ENCODE measurements around the gene PDE6B.

The PDE6B gene

DNA sequence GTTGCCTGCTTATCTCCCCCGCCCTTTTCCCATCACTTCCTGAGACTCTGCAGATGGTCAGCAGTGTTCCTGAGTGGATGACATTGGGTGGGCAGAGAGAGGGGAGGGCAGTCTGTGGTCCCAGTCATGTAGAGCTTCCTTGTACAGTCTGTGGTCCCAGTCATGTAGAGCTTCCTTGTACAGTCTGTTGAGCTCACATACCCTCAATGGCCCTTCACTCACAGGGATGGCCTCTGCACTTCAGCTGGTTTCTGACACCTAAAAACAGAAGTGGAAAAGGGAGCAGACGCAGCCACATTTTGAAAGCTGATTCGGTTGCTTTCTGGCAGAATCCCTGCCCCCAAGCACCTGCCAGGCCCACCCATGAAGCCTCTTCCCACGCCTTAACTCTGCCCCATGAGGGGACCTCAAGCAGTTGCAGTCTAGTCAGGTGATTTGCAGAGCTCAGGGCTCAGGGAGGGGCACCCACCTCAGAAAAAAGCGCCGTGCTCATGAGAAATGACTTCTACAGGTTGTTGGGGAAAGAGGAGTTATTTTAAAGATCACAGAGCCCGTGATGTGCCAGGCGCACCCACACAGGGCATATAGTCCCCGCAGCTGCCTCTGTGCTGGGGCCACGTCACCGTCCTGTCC is 45.7 kb upstream of the PDE6B start:
- TF ChIP-seq, protein P1, sequence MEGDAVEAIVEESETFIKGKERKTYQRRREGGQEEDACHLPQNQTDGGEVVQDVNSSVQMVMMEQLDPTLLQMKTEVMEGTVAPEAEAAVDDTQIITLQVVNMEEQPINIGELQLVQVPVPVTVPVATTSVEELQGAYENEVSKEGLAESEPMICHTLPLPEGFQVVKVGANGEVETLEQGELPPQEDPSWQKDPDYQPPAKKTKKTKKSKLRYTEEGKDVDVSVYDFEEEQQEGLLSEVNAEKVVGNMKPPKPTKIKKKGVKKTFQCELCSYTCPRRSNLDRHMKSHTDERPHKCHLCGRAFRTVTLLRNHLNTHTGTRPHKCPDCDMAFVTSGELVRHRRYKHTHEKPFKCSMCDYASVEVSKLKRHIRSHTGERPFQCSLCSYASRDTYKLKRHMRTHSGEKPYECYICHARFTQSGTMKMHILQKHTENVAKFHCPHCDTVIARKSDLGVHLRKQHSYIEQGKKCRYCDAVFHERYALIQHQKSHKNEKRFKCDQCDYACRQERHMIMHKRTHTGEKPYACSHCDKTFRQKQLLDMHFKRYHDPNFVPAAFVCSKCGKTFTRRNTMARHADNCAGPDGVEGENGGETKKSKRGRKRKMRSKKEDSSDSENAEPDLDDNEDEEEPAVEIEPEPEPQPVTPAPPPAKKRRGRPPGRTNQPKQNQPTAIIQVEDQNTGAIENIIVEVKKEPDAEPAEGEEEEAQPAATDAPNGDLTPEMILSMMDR (IDR thresholded peaks at IDR 0.05; ENCODE audit: low read depth, low read length): no peak
- no peak for DNase-seq (ENCODE audit: extremely low read depth, low read depth)

DNA sequence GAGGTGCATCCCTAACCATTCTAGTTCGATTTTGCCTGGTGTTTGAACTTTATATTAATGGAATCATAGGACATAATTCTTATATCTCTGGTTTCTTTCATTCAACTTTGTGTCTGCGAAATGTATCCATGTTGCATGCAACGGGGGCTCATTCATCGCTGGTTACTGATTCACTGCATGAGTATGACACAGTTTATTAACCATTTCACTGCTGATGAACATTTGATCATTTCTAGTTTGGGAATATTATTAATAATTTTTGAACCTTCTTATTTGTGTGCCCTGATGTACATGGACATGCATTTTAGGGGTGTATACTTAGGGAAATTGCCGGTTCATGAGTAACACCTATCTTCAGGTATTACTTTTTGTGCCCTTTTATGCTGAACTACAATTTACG is 44.2 kb upstream of the PDE6B start:
- TF ChIP-seq, protein P1 (IDR thresholded peaks at IDR 0.05; ENCODE audit: low read depth, low read length): no peak
- DNase-seq (ENCODE audit: extremely low read depth, low read depth): no peak

DNA sequence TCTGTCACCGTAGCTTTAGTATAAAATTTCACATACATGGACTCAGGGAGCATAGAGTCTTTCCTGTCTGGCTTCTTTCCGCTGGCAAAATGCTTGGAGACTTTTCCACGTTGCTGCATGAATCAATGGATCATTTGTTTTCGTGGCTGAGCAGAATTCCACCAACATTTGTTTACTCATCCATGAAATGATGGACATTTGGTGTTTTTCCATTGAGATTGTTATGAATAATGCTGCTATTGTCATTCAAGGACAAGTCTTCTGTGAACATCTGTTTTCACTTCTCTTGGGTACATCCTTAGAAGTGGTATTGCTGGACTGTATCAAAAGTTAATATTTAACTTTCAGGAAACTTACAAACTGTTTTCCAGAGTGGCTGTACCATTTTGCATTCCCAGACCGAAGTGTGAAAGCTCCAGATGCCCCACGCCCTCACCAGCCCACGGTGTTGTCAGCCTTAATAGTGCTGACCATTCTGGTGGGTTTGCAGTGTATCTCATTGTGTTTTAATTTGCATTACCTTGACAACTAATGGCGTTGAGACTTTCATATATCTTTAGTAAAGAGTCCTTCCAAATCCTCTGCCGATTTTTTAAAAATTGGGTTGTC is 43.5 kb upstream of the PDE6B start:
- no peak for DNase-seq (ENCODE audit: extremely low read depth, low read depth)
- TF ChIP-seq, protein P1 (IDR thresholded peaks at IDR 0.05; ENCODE audit: low read depth, low read length): no peak

DNA sequence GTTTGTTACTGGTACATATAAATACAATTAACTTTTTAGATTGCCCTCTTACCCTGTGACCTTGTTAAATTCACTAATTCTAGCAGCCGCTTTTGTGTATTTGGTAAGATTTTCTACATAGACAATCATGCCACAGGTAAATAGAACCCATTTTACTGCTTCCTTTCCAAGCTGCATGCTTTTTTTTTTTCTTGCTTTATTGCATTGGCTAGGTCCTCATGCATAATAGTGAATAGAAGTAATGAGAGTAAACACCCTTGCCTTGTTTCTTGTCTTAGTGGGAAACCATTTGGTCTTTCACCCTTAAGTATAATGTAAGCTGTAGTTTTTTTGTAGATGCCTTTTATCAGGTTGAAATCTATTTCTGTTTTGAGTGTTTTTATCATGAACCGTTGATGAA is 41.6 kb upstream of the PDE6B start:
- no peak for DNase-seq (ENCODE audit: extremely low read depth, low read depth)
- TF ChIP-seq, protein P1 (IDR thresholded peaks at IDR 0.05; ENCODE audit: low read depth, low read length): no peak

DNA sequence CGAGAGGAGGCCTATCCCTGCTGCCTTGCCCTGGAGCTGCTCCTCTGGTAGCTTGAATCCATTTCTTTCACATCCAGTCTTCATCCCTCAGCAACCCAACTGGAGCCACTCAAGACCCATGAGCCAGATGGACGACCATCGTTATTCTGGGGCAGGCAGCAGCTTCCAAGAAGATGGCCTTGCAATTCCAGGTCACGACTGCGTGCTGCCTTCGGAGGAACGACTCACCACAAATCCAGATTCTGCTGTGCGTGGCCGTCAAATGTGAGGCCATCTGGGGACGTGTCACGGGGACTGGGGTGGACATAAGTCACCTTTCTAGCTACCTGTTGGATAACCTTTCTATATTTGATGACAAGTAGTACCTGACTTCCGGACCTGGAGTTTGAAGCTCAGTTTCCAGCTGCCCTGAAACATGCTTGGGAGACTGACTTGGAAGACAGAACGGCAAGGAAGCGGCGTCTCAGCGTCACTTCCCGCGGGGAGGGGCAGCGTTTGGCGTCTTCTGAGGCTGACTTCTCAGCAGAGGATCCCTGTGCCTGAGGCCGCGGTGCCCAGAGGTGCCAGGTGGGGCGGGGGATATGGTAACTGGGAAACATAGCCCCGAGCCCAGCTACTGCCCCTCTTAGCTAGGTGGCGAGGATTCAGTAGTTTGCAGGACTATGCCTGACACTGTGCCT is 37.6 kb upstream of the PDE6B start:
- TF ChIP-seq, protein P1 (IDR thresholded peaks at IDR 0.05; ENCODE audit: low read depth, low read length): no peak
- DNase-seq (ENCODE audit: extremely low read depth, low read depth): no peak

DNA sequence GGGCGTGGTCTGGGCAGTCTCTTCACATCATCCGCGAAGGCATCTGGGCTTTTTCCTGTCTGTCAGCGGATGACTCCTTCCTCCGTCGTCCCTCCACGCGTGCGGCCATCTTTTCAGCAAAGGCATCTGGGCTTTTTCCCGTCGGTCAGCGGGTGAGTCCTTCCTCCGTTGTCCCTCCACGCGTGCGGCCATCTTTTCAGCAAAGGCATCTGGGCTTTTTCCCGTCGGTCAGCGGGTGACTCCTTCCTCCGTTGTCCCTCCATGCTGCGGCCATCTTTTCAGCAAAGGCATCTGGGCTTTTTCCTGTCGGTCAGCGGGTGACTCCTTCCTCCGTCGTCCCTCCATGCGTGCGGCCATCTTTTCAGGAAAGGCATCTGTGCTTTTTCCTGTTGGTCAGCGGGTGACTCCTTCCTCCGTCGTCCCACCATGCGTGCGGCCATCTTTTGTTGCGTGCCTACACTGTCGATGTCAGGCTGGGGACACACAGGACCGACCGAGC is 37.0 kb upstream of the PDE6B start:
- no peak for DNase-seq (ENCODE audit: extremely low read depth, low read depth)
- TF ChIP-seq, protein P1 (IDR thresholded peaks at IDR 0.05; ENCODE audit: low read depth, low read length): no peak

Data from AG09319 (cell line).